Esophagus muscularis mucosa (tissue), 4 donors: ENCODE results near the gene CPA5. TPM values are rescaled to one million over a fixed set of nuclear protein-coding genes. Genes with fewer than 3 reads are reported as not detected.

Experiments
- DNase-seq: peaks from one replicate; pipeline ENCODE4 v3.0.0-alpha.2; 2017; ENCODE audit errors: extremely low spot score
- H3K27ac ChIP-seq, 4 donors: fragments of 200-600 bp; sonication (generic); replicated peaks in 1 of 4; 1 replicate in 3 of 4; 2 replicates in 1 of 4; pipeline ENCODE4 v1.5.1; 2016 to 2019; ENCODE audit warnings: mild to moderate bottlenecking in 1 of 4
- H3K27me3 ChIP-seq, 4 donors: fragments of 200-600 bp; sonication (generic); one replicate each; pipeline versions ENCODE4 v1.5.1 to v1.6.0; 2016 to 2019
- H3K36me3 ChIP-seq, 4 donors: fragments of 200-600 bp; sonication (generic); one replicate each; pipeline ENCODE4 v1.5.1; 2016 to 2019
- H3K4me1 ChIP-seq, 4 donors: fragments of 200-600 bp; sonication (generic); one replicate each; pipeline ENCODE4 v1.5.1; 2016 to 2019
- H3K4me3 ChIP-seq, 4 donors: fragments of 200-600 bp; sonication (generic); 1 replicate in 2 of 4; 2 replicates in 2 of 4; pipeline ENCODE4 v1.5.1; 2016 to 2019; ENCODE audit warnings: mild to moderate bottlenecking in 4 of 4, moderate library complexity in 1 of 4
- H3K9me3 ChIP-seq, 4 donors: fragments of 200-600 bp; sonication (generic); 1 replicate in 3 of 4; 2 replicates in 1 of 4; pipeline ENCODE4 v1.5.1; 2016 to 2019
- CTCF ChIP-seq, 3 experiments: fragments of 200-600 bp in 2 of 3; fragments of 450-650 bp in 1 of 3; sonication (generic) in 2 of 3; IDR thresholded peaks; one replicate each; pipeline ENCODE4 v1.5.1; 2017 to 2019; ENCODE audit warnings: antibody characterized with exemption in 3 of 3, mild to moderate bottlenecking in 2 of 3, moderate library complexity in 1 of 3
- EP300 ChIP-seq: sonication (generic); formaldehyde crosslinking; IDR thresholded peaks from one replicate; pipeline ENCODE4 v1.6.1; 2017; ENCODE audit warnings: antibody characterized with exemption
- POLR2A ChIP-seq: fragments of 450-650 bp; IDR thresholded peaks from one replicate; pipeline ENCODE4 v1.6.1; 2017; ENCODE audit warnings: antibody characterized with exemption, moderate library complexity, mild to moderate bottlenecking, low read depth
- POLR2AphosphoS5 ChIP-seq, 2 donors: sonication (generic); formaldehyde crosslinking; IDR thresholded peaks; one replicate each; pipeline ENCODE4 v1.6.1; 2017; ENCODE audit warnings: antibody characterized with exemption in 2 of 2
- WGBS: methylation state at CpG from one replicate; pipeline ENCODE4 v1.1.5; 2018; 5-methylcytosine and 5-hydroxymethylcytosine counted together
- intact Hi-C: fragments of 100-400 bp; cut with DNase I; formaldehyde crosslinking; loops from one replicate; pipeline ENCODE4 v1.15.1; 2023
- total RNA-seq, 4 donors: library from RNA; depleted of rRNA; stranded (reverse); fragments of >200 nt; gene quantifications; one replicate each; pipeline versions ENCODE4 v1.1.0 to v1.2.1, GENCODE V29; 2016

Gene CPA5
- total RNA-seq, 4 donors from 2014 or later: not detected

- no peak overlapping the region for H3K27ac ChIP-seq
- 86% methylated on average over 4 of the region's 4 CpGs for WGBS
- intact Hi-C loops: no loop called here
These were observed 65.1 kb downstream of the CPA5 start for GRCh38 chr7:130409712-130410072.

GRCh38 chr7:130410868-130411541, 66.4 kb downstream of the CPA5 start:
- Histone ChIP-seq H3K36me3 (peaks cover 0 to 4% (median 0%) of the 10 kb centered on the region in 4 donors), H3K4me1 (peaks cover 0 to 9% (median 0%) of the 10 kb centered on the region in 4 donors), H3K4me3 (no peak overlapping the region), H3K9me3 (no peaks in the 10 kb centered on the region), H3K27me3 (no peaks in the 10 kb centered on the region), H3K27ac (no peak overlapping the region)
- no peak for DNase-seq
- intact Hi-C loops: no loop called here
- TF ChIP-seq POLR2AphosphoS5 (IDR thresholded peaks at IDR 0.05) (no peak), POLR2A (no peak), CTCF (IDR thresholded peaks at IDR 0.05) (no peak), EP300 (no peak)
- 68% methylated on average over 4 of the region's 4 CpGs for WGBS

More at GRCh38 chr7:130409712-130410072, 65.1 kb downstream of the CPA5 start:
- H3K9me3 ChIP-seq: no peaks in the 10 kb centered on the region
- peaks cover 0 to 9% (median 0%) of the 10 kb centered on the region in 4 donors for H3K4me1 ChIP-seq
- DNase-seq: no peak
- no peak for TF ChIP-seq POLR2AphosphoS5 (IDR thresholded peaks at IDR 0.05)
- TF ChIP-seq EP300: no peak
- no peak for TF ChIP-seq CTCF (IDR thresholded peaks at IDR 0.05)
- TF ChIP-seq POLR2A: no peak
- peaks cover 0 to 4% (median 0%) of the 10 kb centered on the region in 4 donors for H3K36me3 ChIP-seq
- H3K27me3 ChIP-seq: no peaks in the 10 kb centered on the region
- no peak overlapping the region for H3K4me3 ChIP-seq

GRCh38 chr7:130413201-130413600, 68.6 kb downstream of the CPA5 start:
- intact Hi-C loops: no loop called here
- WGBS: 82% methylated on average over 4 of the region's 4 CpGs
- no peak for DNase-seq
- Histone ChIP-seq H3K36me3 (peaks cover 0 to 4% (median 0%) of the 10 kb centered on the region in 4 donors), H3K9me3 (no peaks in the 10 kb centered on the region), H3K27ac (no peak overlapping the region), H3K27me3 (no peaks in the 10 kb centered on the region), H3K4me3 (no peak overlapping the region), H3K4me1 (peaks cover 0 to 9% (median 0%) of the 10 kb centered on the region in 4 donors)
- TF ChIP-seq POLR2A (no peak), EP300 (no peak), CTCF (IDR thresholded peaks at IDR 0.05) (no peak), POLR2AphosphoS5 (IDR thresholded peaks at IDR 0.05) (no peak)

GRCh38 chr7:130415006-130415405, 70.4 kb downstream of the CPA5 start:
- TF ChIP-seq CTCF (IDR thresholded peaks at IDR 0.05) (no peak), POLR2A (no peak), EP300 (no peak), POLR2AphosphoS5 (IDR thresholded peaks at IDR 0.05) (no peak)
- intact Hi-C loops: no loop called here
- H3K4me3 ChIP-seq: no peak overlapping the region

GRCh38 chr7:130417213-130417612, 72.6 kb downstream of the CPA5 start:
- intact Hi-C loops: no loop called here
- 65% methylated on average over 5 of the region's 5 CpGs for WGBS
- no peak for TF ChIP-seq CTCF (IDR thresholded peaks at IDR 0.05)
- no peak for TF ChIP-seq EP300
- TF ChIP-seq POLR2AphosphoS5 (IDR thresholded peaks at IDR 0.05): no peak
- TF ChIP-seq POLR2A: no peak

More at GRCh38 chr7:130415006-130415405, 70.4 kb downstream of the CPA5 start:
- no peak overlapping the region for H3K27ac ChIP-seq
- no peak for DNase-seq
- no peaks in the 10 kb centered on the region for H3K27me3 ChIP-seq
- no peaks in the 10 kb centered on the region for H3K4me1 ChIP-seq
- H3K9me3 ChIP-seq: no peaks in the 10 kb centered on the region
- peaks cover 0 to 4% (median 0%) of the 10 kb centered on the region in 4 donors for H3K36me3 ChIP-seq

More at GRCh38 chr7:130417213-130417612, 72.6 kb downstream of the CPA5 start:
- H3K9me3 ChIP-seq: no peaks in the 10 kb centered on the region
- peaks cover 0 to 5% (median 0%) of the 10 kb centered on the region in 4 donors for H3K4me1 ChIP-seq
- no peak overlapping the region for H3K27ac ChIP-seq
- DNase-seq: no peak
- no peaks in the 10 kb centered on the region for H3K36me3 ChIP-seq
- H3K4me3 ChIP-seq: no peak overlapping the region
- no peaks in the 10 kb centered on the region for H3K27me3 ChIP-seq
